Choroid plexus epithelial cell (primary cell): Measurements from ENCODE around the gene GRXCR1.

Experiments used
- DNase-seq: peaks from one replicate; pipeline ENCODE4 v3.0.0-alpha.2; 2010; ENCODE audit warnings: low read depth
- H3K4me3 ChIP-seq: 2 replicates; pipeline ENCODE4 v1.5.1; 2011; ENCODE audit warnings: low read depth, mild to moderate bottlenecking, control low read depth, low read length, moderate library complexity
- CTCF ChIP-seq: conservative IDR thresholded peaks from 2 replicates; pipeline ENCODE4 v1.5.1; 2011; ENCODE audit warnings: low read depth, mild to moderate bottlenecking, control low read depth, inconsistent platforms, low read length, moderate library complexity

Gene GRXCR1

GRCh38 chr4:43047058-43047457 lies 154.5 kb downstream of the GRXCR1 start:
- no peak for DNase-seq
- H3K4me3 ChIP-seq = no peak overlapping the region
- no peak for TF ChIP-seq CTCF

GRCh38 chr4:43048570-43048969 lies 156.1 kb downstream of the GRXCR1 start:
- no peak overlapping the region for H3K4me3 ChIP-seq
- TF ChIP-seq CTCF = no peak
- no peak for DNase-seq

GRCh38 chr4:43049326-43049725 lies 156.8 kb downstream of the GRXCR1 start:
- no peak for DNase-seq
- TF ChIP-seq CTCF = no peak
- no peak overlapping the region for H3K4me3 ChIP-seq

GRCh38 chr4:43066415-43066814 lies 173.9 kb downstream of the GRXCR1 start:
- TF ChIP-seq CTCF = no peak
- no peak overlapping the region for H3K4me3 ChIP-seq
- DNase-seq = no peak

GRCh38 chr4:43071069-43071468 lies 178.6 kb downstream of the GRXCR1 start:
- no peak for TF ChIP-seq CTCF
- no peak for DNase-seq
- H3K4me3 ChIP-seq = no peak overlapping the region
